SH-SY5Y (cell line): Measurements from ENCODE around the gene AHRR.

Experiments used
- GATA2 ChIP-seq: IDR thresholded peaks from 2 replicates; pipeline ENCODE4 v1.6.1; 2011; ENCODE audit warnings: mild to moderate bottlenecking, low read depth, low read length
- GATA3 ChIP-seq: IDR thresholded peaks from 2 replicates; pipeline ENCODE4 v1.6.1; 2011; ENCODE audit warnings: low read depth, mild to moderate bottlenecking, low read length, moderate library complexity

DNA sequence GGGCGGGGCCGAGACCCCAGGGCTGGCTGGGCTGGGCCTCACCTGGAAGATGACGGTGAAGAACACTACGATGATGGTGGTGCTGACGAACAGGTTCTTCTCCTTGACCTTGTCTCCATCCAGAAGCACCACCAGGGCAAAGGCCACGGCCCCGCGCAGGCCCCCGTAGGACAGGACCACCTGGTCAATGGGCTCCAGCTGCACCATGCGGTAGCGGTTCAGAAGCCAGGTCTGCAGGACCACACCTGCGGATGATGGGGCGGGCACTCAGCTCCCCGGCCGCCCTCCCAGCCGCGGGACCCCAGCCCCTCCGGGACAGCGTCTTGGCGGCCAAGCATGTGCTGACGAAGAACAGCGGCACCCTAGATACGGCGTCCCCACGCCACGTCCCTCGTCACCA is 161.0 kb downstream of the AHRR start:
- no peak for TF ChIP-seq GATA3
- no peak for TF ChIP-seq GATA2
